Mesothelial cell of epicardium (in vitro differentiated cells): Measurements from ENCODE around the gene MCF2L2. TPM values are rescaled to one million over a fixed set of nuclear protein-coding genes. Genes with fewer than 3 reads are reported as not detected.

Experiments
- DNase-seq, 2 experiments: peaks; one replicate each; pipeline ENCODE4 v3.0.0; 2021; ENCODE audit warnings: low spot score in 2 of 2; ENCODE audit not compliant: unreplicated experiment in 2 of 2
- H3K27ac Mint-ChIP-seq: 2 replicates; pipeline ENCODE4 v1.8.0; 2021; ENCODE audit warnings: mixed read lengths
- H3K27me3 Mint-ChIP-seq: 2 replicates; pipeline ENCODE4 v1.8.0; 2021; ENCODE audit warnings: low read depth, mixed read lengths
- H3K36me3 Mint-ChIP-seq: 2 replicates; pipeline ENCODE4 v1.8.0; 2021; ENCODE audit warnings: mixed read lengths
- H3K4me1 Mint-ChIP-seq: 2 replicates; pipeline ENCODE4 v1.8.0; 2021; ENCODE audit warnings: mixed read lengths
- H3K4me3 Mint-ChIP-seq: 2 replicates; pipeline ENCODE4 v1.8.0; 2021; ENCODE audit warnings: mild to moderate bottlenecking, moderate library complexity, mixed read lengths
- H3K9me3 Mint-ChIP-seq: 2 replicates; pipeline ENCODE4 v1.8.0; 2021; ENCODE audit warnings: mixed read lengths
- total RNA-seq: library from RNA; stranded (reverse); gene quantifications from 3 replicates; pipeline ENCODE4 v1.2.1, GENCODE V29; 2021
- TF ChIP-seq, protein P1 (sequence below): fragments of 200-600 bp; sonication (generic); IDR thresholded peaks from one replicate; pipeline ENCODE4 v1.5.0; 2021; ENCODE audit warnings: antibody characterized with exemption; ENCODE audit not compliant: unreplicated experiment

MCF2L2 gene
- total RNA-seq, 1 donor from 2014 or later, result 3.4 TPM

DNA sequence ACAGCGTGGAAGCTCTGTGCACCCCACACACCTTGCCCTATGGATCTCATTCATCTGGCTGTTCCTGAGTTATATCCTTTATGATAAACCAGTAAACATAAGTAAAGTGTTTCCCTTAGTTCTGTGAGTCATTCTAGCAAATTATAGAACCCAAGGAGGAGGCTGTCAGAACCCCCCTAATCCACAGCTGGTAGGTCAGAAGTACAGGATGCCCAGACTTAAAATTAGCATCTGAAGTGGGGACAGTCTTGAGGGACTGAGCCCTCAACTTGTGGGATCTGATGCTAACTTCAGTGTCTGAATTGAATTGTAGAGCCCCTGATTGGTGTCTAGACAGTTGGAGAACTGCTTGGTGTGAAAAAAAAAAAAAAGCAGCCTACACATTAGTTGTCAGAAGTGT, 100.3 kb downstream of the MCF2L2 start:
- H3K27ac Mint-ChIP-seq, result no peak overlapping the region

DNA sequence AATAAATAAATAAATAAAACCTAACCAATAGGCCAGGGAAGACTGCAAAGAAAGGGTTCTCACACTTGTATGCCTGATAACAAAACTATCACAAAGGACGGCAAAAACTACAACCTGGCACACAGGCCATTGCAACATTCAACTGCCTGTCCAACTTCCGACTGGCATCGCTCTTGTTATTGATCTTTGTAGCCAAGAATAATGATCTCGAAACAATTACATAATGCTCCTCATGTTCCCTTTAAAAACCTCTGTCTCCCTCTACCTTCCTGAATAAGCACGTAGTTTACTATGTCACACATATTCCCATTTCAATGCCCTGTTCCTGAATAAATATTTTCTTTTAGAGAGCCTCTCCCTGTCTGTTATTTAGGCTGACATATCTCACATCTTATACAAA, 101.1 kb downstream of the MCF2L2 start:
- H3K9me3 Mint-ChIP-seq, result no peaks in the 10 kb centered on the region
- TF ChIP-seq, protein P1, sequence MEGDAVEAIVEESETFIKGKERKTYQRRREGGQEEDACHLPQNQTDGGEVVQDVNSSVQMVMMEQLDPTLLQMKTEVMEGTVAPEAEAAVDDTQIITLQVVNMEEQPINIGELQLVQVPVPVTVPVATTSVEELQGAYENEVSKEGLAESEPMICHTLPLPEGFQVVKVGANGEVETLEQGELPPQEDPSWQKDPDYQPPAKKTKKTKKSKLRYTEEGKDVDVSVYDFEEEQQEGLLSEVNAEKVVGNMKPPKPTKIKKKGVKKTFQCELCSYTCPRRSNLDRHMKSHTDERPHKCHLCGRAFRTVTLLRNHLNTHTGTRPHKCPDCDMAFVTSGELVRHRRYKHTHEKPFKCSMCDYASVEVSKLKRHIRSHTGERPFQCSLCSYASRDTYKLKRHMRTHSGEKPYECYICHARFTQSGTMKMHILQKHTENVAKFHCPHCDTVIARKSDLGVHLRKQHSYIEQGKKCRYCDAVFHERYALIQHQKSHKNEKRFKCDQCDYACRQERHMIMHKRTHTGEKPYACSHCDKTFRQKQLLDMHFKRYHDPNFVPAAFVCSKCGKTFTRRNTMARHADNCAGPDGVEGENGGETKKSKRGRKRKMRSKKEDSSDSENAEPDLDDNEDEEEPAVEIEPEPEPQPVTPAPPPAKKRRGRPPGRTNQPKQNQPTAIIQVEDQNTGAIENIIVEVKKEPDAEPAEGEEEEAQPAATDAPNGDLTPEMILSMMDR, result no peak
- H3K36me3 Mint-ChIP-seq, result no peaks in the 10 kb centered on the region
- no peak overlapping the region for H3K4me3 Mint-ChIP-seq
- H3K27me3 Mint-ChIP-seq, result no peaks in the 10 kb centered on the region
- H3K4me1 Mint-ChIP-seq, result peaks cover 11% of the 10 kb centered on the region
- DNase-seq, result no peak
- H3K27ac Mint-ChIP-seq, result no peak overlapping the region

More for the DNA sequence above, 100.3 kb downstream of the MCF2L2 start:
- H3K27me3 Mint-ChIP-seq, result no peaks in the 10 kb centered on the region
- DNase-seq, result no peak
- TF ChIP-seq, protein P1, result no peak
- peaks cover 11% of the 10 kb centered on the region for H3K4me1 Mint-ChIP-seq
- H3K9me3 Mint-ChIP-seq, result no peaks in the 10 kb centered on the region
- H3K4me3 Mint-ChIP-seq, result no peak overlapping the region
- no peaks in the 10 kb centered on the region for H3K36me3 Mint-ChIP-seq

DNA sequence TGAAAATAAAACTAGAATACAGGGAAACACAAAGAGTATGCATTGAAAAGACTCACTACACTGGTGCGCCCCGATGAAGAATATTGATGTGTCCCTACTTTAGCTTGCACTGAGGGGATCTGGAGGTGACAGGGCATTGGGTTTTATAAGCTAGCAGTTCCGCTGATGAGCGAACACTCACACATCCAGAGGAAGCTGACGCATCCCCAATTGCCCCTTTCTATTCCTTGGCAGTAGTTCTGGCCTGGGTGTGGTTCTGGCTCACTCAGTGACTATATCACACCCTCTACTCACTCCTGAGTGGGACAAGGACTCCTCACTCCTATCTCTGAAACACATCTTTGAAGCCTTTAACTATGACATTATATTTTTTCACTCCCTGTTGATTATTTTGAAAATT, 104.3 kb downstream of the MCF2L2 start:
- Mint-ChIP-seq H3K27me3 (no peaks in the 10 kb centered on the region), H3K4me3 (no peak overlapping the region), H3K36me3 (no peaks in the 10 kb centered on the region), H3K27ac (no peak overlapping the region), H3K4me1 (peaks cover 7% of the 10 kb centered on the region), H3K9me3 (no peaks in the 10 kb centered on the region)
- no peak for DNase-seq
- TF ChIP-seq, protein P1, result no peak

DNA sequence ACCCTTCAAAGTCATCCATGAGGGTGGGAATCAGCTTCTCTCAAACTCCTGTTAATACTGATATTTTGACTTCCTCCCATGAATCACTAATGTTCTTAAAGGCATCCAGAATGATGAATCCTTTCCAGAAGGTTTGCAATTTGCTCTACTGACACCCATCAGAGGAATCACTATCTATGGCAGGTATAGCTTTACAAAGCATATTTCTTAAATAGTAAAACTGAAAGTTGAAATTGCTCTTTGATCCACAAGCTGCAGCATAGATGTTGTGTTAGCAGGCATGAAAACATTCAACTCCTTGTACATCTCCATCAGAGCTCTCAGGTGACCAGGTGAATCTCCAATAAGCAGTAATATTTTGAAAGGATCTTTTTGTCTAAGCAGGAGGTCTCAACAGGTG, 109.0 kb downstream of the MCF2L2 start:
- no peaks in the 10 kb centered on the region for H3K9me3 Mint-ChIP-seq
- DNase-seq, result no peak
- TF ChIP-seq, protein P1, result no peak
- H3K4me1 Mint-ChIP-seq, result peaks cover under 1% of the 10 kb centered on the region
- no peak overlapping the region for H3K4me3 Mint-ChIP-seq
- no peaks in the 10 kb centered on the region for H3K36me3 Mint-ChIP-seq
- H3K27ac Mint-ChIP-seq, result no peak overlapping the region
- no peaks in the 10 kb centered on the region for H3K27me3 Mint-ChIP-seq

DNA sequence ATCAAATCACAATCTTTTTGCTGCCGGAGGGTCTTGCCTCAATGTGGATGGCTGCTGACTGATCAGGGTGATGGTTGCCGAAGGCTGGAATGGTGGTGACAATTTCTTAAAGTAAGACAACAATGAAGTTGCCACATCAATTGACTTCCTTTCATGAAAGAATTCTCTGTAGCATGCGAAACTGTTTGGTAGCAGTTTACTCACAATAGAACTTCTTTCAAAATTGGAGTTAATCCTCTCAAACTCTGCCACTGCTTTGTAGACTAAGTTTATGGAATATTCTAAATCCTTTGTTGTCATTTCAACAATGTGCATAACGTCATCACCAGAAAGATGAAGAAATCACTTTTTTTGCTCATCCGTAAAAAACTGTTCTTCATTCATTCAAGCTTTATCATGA, 109.5 kb downstream of the MCF2L2 start:
- DNase-seq, result no peak
- peaks cover 5% of the 10 kb centered on the region for H3K4me1 Mint-ChIP-seq
- H3K9me3 Mint-ChIP-seq, result no peaks in the 10 kb centered on the region
- no peak overlapping the region for H3K4me3 Mint-ChIP-seq
- H3K36me3 Mint-ChIP-seq, result no peaks in the 10 kb centered on the region
- no peak overlapping the region for H3K27ac Mint-ChIP-seq
- no peaks in the 10 kb centered on the region for H3K27me3 Mint-ChIP-seq
- TF ChIP-seq, protein P1, result no peak
